GM12878 (cell line): ENCODE measurements around the gene AP2A2. TPM values are rescaled to one million over a fixed set of nuclear protein-coding genes. Genes with fewer than 3 reads are reported as not detected.

Experiments used
- CBX3 ChIP-seq: fragments of 200-600 bp; sonication (generic); IDR thresholded peaks from 2 replicates; pipeline ENCODE4 v1.6.1; 2016; ENCODE audit warnings: low read depth, borderline replicate concordance
- CTCF ChIP-seq, 3 experiments: IDR thresholded peaks in 2 of 3; conservative IDR thresholded peaks in 1 of 3; 2 replicates each; pipeline ENCODE4 v1.5.1; 2011; ENCODE audit warnings: low read depth in 3 of 3, low read length in 3 of 3, mild to moderate bottlenecking in 3 of 3, control low read depth in 2 of 3, moderate library complexity in 2 of 3, inconsistent platforms in 1 of 3, mixed read lengths in 1 of 3; ENCODE audit not compliant: control insufficient read depth in 2 of 3, insufficient read depth in 1 of 3; ENCODE audit errors: extremely low read depth in 1 of 3
- HCFC1 ChIP-seq: fragments of 150-350 bp; IDR thresholded peaks from 2 replicates; pipeline ENCODE4 v1.6.1; 2014; ENCODE audit warnings: low read length
- KAT2A ChIP-seq: conservative IDR thresholded peaks from 2 replicates; pipeline ENCODE4 v1.6.1; 2011; ENCODE audit warnings: low read depth, low read length; ENCODE audit not compliant: control insufficient read depth
- MEF2B ChIP-seq: fragments of 450-650 bp; IDR thresholded peaks from 2 replicates; pipeline ENCODE4 v1.6.1; 2018; ENCODE audit warnings: mild to moderate bottlenecking, moderate library complexity; ENCODE audit not compliant: partially characterized antibody, poor library complexity, severe bottlenecking
- MLLT1 ChIP-seq: fragments of 450-650 bp; IDR thresholded peaks from 2 replicates; pipeline ENCODE4 v1.6.1; 2016; ENCODE audit warnings: mild to moderate bottlenecking
- MTA3 ChIP-seq: IDR thresholded peaks from 2 replicates; pipeline ENCODE4 v1.6.1; 2012; ENCODE audit warnings: low read length, inconsistent platforms, borderline replicate concordance
- NFIC ChIP-seq: IDR thresholded peaks from 2 replicates; pipeline ENCODE4 v1.6.1; 2012; ENCODE audit warnings: low read depth, mild to moderate bottlenecking, inconsistent platforms, low read length, moderate library complexity
- NFYA ChIP-seq: IDR thresholded peaks from 2 replicates; pipeline ENCODE4 v1.6.1; 2011; ENCODE audit warnings: low read depth, mild to moderate bottlenecking, low read length, improper control_type of control experiment, borderline replicate concordance
- NFYB ChIP-seq: IDR thresholded peaks from 2 replicates; pipeline ENCODE4 v1.6.1; 2011; ENCODE audit warnings: low read depth, mild to moderate bottlenecking, low read length, improper control_type of control experiment, moderate library complexity; ENCODE audit not compliant: insufficient read depth
- RELA ChIP-seq: fragments of 450-650 bp; IDR thresholded peaks from 2 replicates; pipeline ENCODE4 v1.8.0; 2014; ENCODE audit warnings: borderline replicate concordance; ENCODE audit not compliant: partially characterized antibody
- RELB ChIP-seq: fragments of 450-650 bp; IDR thresholded peaks from 2 replicates; pipeline ENCODE4 v1.6.1; 2017; ENCODE audit warnings: low read depth, mild to moderate bottlenecking, moderate library complexity
- SMAD1 ChIP-seq: fragments of 450-650 bp; IDR thresholded peaks from 2 replicates; pipeline ENCODE4 v1.6.1; 2018; ENCODE audit warnings: mild to moderate bottlenecking, low read depth; ENCODE audit not compliant: partially characterized antibody
- SMC3 ChIP-seq: IDR thresholded peaks from 2 replicates; pipeline ENCODE4 v1.6.1; 2011; ENCODE audit warnings: low read length, improper control_type of control experiment, borderline replicate concordance
- STAT3 ChIP-seq: IDR thresholded peaks from 2 replicates; pipeline ENCODE4 v1.6.1; 2011; ENCODE audit warnings: low read depth, low read length, improper control_type of control experiment
- TBL1XR1 ChIP-seq: IDR thresholded peaks from 2 replicates; pipeline ENCODE4 v1.6.1; 2012; ENCODE audit warnings: low read depth, low read length, improper control_type of control experiment
- USF1 ChIP-seq: IDR thresholded peaks from 2 replicates; pipeline ENCODE4 v1.6.1; 2011; ENCODE audit warnings: borderline replicate concordance, low read depth, mild to moderate bottlenecking, moderate library complexity, mixed read lengths, low read length; ENCODE audit not compliant: insufficient read depth; ENCODE audit errors: extremely low read length
- ZNF217 ChIP-seq: fragments of 450-650 bp; IDR thresholded peaks from 2 replicates; pipeline ENCODE4 v1.6.1; 2017; ENCODE audit warnings: antibody characterized with exemption, mild to moderate bottlenecking
- ZNF687 ChIP-seq: fragments of 450-650 bp; IDR thresholded peaks from 2 replicates; pipeline ENCODE4 v1.6.1; 2017; ENCODE audit warnings: mild to moderate bottlenecking, moderate library complexity
- polyA plus RNA-seq, 11 experiments: library from polyadenylated mRNA; depleted of rRNA in 4 of 11; unstranded in 6 of 11; stranded (reverse) in 5 of 11; fragments of >200 nt; fragmentation: Nextera tagmentation in 4 of 11; fragmentation: Illumina TruSeq in 1 of 11; extraction: Ambion mirVana in 4 of 11; extraction: Trizol in 1 of 11; gene quantifications; 1 replicate in 1 of 11; 2 replicates in 10 of 11; pipeline versions ENCODE4 v1.2.1 to v1.2.3, GENCODE V29; 2011 to 2016; ENCODE audit warnings: inconsistent platforms in 2 of 11, missing spikeins in 2 of 11, low read depth in 1 of 11
- total RNA-seq, 4 experiments: library from RNA; depleted of rRNA in 3 of 4; stranded (reverse); fragments of >200 nt in 3 of 4; fragmentation: Illumina TruSeq in 1 of 4; extraction: Trizol in 1 of 4; gene quantifications; 2 replicates each; pipeline versions ENCODE4 v1.2.1 to v1.2.3, GENCODE V29; 2013 to 2021

The AP2A2 gene
- total and polyA plus RNA-seq, 10 of the 15 experiments (the other 5 are each of a cell fraction or from before 2014, with no cell fraction given): 0.58 to 48.8 (median 18.2) TPM

GRCh38 chr11:1050581-1051355 is 125.1 kb downstream of the AP2A2 start (continued):
- TF ChIP-seq USF1 (no peak), MTA3 (no peak), NFIC (no peak), TBL1XR1 (no peak), RELB (no peak), CBX3 (no peak), MEF2B (no peak), HCFC1 (no peak), NFYA (no peak), SMC3 (peak; percentile 94), KAT2A (no peak), RELA (peak; percentile 42), ZNF217 (no peak), ZNF687 (no peak), STAT3 (no peak), MLLT1 (no peak), CTCF (IDR thresholded peaks at IDR 0.05 in 2 of 3, conservative IDR thresholded peaks at IDR 0.05 in 1 of 3; ENCODE audit: control insufficient read depth in 2 of 3, extremely low read depth in 1 of 3, insufficient read depth in 1 of 3, low read depth in 3 of 3, low read length in 3 of 3) (peak; percentile 89 to 97 (median 94)), SMAD1 (no peak), NFYB (no peak)
